SH-SY5Y (cell line): ENCODE results near the gene HOXA3.

Experiments used
- GATA2 ChIP-seq: IDR thresholded peaks from 2 replicates; pipeline ENCODE4 v1.6.1; 2011; ENCODE audit warnings: mild to moderate bottlenecking, low read depth, low read length
- GATA3 ChIP-seq: IDR thresholded peaks from 2 replicates; pipeline ENCODE4 v1.6.1; 2011; ENCODE audit warnings: low read depth, mild to moderate bottlenecking, low read length, moderate library complexity

The HOXA3 gene

DNA sequence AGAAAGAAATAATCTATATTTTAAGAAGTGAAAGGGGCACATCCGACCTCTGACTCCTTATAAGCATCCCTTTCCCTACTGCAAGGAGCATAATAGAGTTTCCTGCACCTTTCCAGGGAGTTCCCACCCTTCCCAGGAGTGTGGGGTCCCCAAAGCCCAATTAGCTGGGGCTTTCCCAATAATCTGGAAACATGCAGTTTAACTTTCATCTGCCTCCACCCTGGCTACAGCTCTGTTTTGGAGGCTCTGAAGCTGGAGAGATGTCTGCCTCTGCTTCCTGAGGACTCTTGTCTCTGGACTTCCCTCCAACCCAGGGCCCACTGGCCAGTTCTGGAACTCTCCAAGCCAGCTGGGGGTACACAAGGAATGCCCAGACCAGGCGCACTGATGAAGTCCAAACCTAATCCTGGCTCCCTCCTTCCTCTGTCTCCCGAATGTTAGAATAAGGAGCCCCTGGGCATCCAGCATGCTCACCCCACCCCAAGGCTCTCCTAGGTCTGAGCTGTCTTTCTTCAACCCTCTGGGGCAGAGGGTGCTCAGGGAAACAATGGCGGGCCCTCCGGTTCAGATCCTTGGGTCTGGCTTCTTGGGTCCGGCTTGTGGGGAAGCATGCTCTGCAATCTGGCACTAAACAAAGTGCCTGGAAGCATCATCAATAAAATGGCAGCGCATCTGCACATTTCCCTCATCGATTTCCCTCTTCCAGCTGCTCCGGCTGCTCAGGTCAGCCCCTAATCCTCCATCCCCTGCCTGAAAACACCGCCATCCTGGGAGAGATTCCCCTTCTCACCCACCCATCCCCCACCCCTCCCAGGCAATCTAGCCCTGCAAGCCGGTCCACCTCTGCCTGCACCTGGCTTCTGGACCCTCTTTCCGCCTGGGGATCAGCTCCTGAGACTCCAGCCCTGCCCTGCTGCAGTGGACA lies 35.2 kb downstream of the HOXA3 start:
- TF ChIP-seq GATA2, result no peak
- TF ChIP-seq GATA3, result no peak

- TF ChIP-seq GATA3 (no peak), GATA2 (no peak)
Measured at GRCh38 chr7:27116031-27116961, 36.1 kb downstream of the HOXA3 start.

DNA sequence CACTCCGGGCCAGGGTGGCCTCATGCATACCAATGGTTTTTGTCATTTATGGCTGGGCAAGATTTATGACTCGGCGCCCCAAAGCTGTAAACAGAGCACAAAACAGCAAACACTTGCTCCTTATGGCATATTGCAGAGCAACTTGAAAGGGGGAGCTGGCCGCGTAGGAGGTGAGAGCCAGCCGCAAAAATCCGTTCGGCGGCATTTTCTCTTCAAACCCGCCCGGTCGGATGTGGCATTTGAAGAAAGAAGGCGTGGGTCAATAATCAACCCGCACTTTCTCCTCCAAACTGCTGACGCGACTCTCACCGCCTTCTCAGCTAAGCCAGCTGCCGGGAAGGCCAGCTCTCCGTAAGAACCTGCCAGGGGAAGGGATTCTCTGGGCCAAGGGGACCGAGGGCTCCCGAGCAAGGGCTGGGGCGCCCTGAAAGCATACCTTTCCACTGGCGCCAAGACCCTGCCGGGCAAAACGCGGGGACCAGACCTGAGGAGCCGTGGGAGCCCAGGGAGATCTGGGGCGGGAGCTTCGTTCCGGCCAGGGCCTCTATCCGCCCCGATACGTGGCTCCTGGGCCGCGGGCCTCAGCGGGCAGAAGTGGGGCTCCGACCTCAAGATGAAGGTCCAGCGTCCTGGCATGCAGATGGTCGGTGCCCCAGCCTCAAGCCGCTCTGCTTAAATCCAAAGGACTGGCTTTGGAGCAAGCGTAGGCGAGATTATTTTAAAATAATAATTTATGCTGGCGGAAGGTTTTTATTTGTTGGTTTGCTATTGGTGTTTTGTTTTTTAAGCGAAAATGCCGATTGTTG lies 37.0 kb downstream of the HOXA3 start:
- TF ChIP-seq GATA3 (no peak), GATA2 (no peak)

DNA sequence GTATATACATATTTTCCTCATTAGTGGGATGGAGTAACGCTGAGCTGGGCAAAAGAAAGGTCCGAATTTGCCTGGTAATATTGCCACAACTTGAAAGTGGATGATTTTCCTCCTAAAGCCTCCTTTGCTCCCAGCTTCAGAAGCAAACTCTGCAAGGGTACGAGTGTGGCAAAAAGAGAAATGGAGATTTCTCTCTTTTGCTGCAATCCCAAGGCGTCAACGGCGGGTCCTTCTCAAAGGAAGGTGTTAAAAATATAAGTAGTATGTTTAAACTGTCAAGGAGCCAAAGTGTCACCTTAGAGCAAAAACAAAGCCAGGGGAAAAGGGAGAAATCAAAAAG lies 37.5 kb downstream of the HOXA3 start:
- TF ChIP-seq GATA2 (no peak), GATA3 (no peak)

DNA sequence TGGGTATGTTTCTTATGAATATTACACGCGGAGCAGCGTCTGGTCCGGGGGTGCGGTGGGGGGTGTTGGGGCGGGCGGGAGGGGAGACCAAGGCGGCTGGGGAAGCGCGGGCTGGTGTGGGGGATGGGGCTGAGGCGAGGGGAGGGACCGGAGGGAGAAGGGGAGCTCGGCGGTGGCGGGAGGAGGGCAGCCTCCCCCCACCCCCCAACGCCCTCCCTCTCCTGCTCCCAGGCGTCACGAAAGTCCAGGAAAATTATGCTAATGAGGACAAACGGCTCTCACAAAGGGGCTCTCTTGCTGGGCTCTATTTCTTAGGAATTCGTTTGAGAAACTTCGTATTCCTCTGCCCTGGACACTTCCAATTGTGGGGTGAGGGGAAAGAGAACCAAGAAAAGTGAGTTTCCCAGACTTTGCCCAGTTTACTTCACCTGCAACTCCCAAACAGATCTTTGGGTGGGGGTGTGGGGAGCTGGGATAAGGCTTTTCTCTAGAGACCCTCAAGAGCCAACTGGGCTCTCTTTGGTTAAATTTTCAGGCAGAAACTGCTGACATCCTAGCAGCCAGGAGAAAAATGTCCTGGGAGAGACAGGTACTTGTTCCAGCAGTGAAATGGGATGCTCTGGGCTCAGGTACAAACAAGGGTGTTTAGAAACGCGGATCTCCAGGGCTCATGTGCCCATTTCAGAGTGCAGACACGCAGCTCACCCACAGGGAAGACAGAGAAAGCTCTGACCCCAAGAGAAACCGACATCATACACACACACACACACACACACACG lies 38.2 kb downstream of the HOXA3 start:
- no peak for TF ChIP-seq GATA2
- no peak for TF ChIP-seq GATA3

GRCh38 chr7:27112955-27113949 lies 39.1 kb downstream of the HOXA3 start:
- TF ChIP-seq GATA3 (no peak), GATA2 (no peak)

GRCh38 chr7:27112361-27112760 lies 40.0 kb downstream of the HOXA3 start:
- no peak for TF ChIP-seq GATA3
- no peak for TF ChIP-seq GATA2

- no peak for TF ChIP-seq GATA3
- TF ChIP-seq GATA2, result no peak
Measured at GRCh38 chr7:27111751-27112277, 40.6 kb downstream of the HOXA3 start.

- TF ChIP-seq GATA3 (no peak), GATA2 (no peak)
Measured at GRCh38 chr7:27111042-27111750, 41.2 kb downstream of the HOXA3 start.

- no peak for TF ChIP-seq GATA2
- no peak for TF ChIP-seq GATA3
Measured at GRCh38 chr7:27110186-27111031, 42.0 kb downstream of the HOXA3 start.
